K562 (cell line): ENCODE data around the gene CCDC7.

Experiments used
- SOX6 ChIP-seq: fragments of 450-650 bp; IDR thresholded peaks from 2 replicates; pipeline ENCODE4 v1.6.1; 2014; ENCODE audit warnings: mild to moderate bottlenecking
- TF ChIP-seq, protein P1 (sequence below), 3 experiments: fragments of 200-800 bp in 1 of 3; sonication (Bioruptor generic) in 1 of 3; sonication (generic) in 1 of 3; formaldehyde crosslinking in 1 of 3; IDR thresholded peaks; 2 replicates each; pipeline versions ENCODE4 v1.6.1 to v1.8.0; 2016 to 2022; ENCODE audit warnings: mild to moderate bottlenecking in 2 of 3, missing compliant biosample characterization in 2 of 3, missing genetic modification characterization in 2 of 3, missing genetic modification reagents in 1 of 3
- TF ChIP-seq, protein P2 (sequence below): sonication (generic); formaldehyde crosslinking; IDR thresholded peaks from 2 replicates; pipeline ENCODE4 v1.8.1; 2023; ENCODE audit warnings: mild to moderate bottlenecking, missing genetic modification reagents

DNA sequence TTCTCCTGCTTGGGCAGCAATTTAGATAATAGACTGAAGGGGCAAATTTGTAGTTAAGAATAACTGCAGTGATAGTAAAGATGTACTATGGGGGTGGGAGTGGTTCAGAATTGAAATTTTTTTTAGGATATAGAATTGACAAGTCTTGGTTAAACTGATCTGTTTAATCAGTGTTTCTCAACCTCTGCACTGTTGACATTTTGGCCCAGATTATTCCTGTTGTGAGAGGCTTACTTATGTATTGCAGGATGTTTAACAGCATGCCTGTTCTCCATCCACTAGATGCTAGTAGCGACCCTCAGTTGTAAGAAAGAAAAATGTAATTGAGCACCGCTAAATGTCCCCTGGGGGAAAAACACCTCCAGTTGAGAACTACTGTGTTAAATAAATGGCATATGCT lies 176.5 kb downstream of the CCDC7 start:
- TF ChIP-seq, protein P1, sequence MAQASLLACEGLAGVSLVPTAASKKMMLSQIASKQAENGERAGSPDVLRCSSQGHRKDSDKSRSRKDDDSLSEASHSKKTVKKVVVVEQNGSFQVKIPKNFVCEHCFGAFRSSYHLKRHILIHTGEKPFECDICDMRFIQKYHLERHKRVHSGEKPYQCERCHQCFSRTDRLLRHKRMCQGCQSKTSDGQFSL (CRISPR knock-in tag; IDR thresholded peaks at IDR 0.05), result no peak
- TF ChIP-seq, protein P1 (tag; IDR thresholded peaks at IDR 0.05), result no peak
- TF ChIP-seq, protein P2, sequence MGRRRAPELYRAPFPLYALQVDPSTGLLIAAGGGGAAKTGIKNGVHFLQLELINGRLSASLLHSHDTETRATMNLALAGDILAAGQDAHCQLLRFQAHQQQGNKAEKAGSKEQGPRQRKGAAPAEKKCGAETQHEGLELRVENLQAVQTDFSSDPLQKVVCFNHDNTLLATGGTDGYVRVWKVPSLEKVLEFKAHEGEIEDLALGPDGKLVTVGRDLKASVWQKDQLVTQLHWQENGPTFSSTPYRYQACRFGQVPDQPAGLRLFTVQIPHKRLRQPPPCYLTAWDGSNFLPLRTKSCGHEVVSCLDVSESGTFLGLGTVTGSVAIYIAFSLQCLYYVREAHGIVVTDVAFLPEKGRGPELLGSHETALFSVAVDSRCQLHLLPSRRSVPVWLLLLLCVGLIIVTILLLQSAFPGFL (CRISPR knock-in tag), result no peak
- TF ChIP-seq SOX6, result no peak
